Measurements from ENCODE around the gene RCC1.
"Not testable (repeated sequence)": the region's sequence is repeated elsewhere in the genome, so short reads cannot be mapped to it uniquely, and the experiment has no call there.

GRCh38 chr1:28572891-28573290, 67.0 kb downstream of the RCC1 start:
- TF ChIP-seq CTCF (IDR thresholded peaks at IDR 0.05); POLR2A (IDR thresholded peaks at IDR 0.05); POLR2AphosphoS5 (IDR thresholded peaks at IDR 0.05); EP300 (IDR thresholded peaks at IDR 0.05; ENCODE audit: low read depth): not testable (repeated sequence)
